Stimulated activated CD8-positive, alpha-beta memory T cell treated with anti-CD3 and anti-CD28 coated beads, Interleukin-15, amount 100 ng/mL, for 1 hour (primary cell): ENCODE results near the gene ENPP7.

Experiments used
- DNase-seq: peaks from one replicate; pipeline ENCODE4 v3.0.0-alpha.2; 2020; ENCODE audit warnings: low read depth

The ENPP7 gene

DNA sequence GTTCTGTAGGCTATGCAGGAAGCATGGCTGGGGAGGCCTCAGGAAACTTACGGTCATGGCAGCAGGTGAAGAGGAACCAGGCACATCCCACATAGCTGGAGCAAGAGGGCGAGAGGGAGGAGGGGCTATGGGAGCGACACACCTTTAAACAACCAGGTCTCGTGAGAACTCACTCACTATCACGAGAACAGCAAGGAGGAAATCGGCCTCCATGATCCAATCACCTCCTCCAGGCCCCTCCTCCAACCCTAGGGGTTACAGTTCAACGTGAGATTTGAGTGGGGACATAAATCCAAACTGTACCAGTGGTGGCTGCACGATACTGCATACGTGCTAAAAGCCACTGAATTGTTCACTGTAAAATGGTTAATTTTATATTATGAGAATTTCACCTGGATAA lies 26.1 kb upstream of the ENPP7 start:
- DNase-seq: no peak

DNA sequence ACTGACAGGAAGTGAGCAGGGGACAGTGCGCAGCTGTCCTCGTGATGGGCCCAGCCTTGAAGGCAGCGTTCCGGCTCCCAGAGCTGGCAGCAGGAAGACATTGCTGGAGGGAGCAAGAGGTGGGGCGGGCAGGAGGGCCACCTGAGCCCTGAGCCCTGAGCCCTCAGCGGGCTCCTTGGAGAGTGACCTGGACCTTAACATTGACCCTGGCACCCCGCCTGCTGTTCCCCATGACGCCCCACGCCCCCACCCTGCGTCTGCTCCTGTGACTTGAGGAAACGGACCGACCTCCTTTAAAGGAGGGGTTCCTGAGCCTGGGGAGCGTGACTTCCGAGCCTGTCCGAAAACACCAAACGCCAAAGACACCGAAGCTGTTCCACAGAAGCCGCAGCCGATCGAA lies 25.1 kb upstream of the ENPP7 start:
- no peak for DNase-seq

DNA sequence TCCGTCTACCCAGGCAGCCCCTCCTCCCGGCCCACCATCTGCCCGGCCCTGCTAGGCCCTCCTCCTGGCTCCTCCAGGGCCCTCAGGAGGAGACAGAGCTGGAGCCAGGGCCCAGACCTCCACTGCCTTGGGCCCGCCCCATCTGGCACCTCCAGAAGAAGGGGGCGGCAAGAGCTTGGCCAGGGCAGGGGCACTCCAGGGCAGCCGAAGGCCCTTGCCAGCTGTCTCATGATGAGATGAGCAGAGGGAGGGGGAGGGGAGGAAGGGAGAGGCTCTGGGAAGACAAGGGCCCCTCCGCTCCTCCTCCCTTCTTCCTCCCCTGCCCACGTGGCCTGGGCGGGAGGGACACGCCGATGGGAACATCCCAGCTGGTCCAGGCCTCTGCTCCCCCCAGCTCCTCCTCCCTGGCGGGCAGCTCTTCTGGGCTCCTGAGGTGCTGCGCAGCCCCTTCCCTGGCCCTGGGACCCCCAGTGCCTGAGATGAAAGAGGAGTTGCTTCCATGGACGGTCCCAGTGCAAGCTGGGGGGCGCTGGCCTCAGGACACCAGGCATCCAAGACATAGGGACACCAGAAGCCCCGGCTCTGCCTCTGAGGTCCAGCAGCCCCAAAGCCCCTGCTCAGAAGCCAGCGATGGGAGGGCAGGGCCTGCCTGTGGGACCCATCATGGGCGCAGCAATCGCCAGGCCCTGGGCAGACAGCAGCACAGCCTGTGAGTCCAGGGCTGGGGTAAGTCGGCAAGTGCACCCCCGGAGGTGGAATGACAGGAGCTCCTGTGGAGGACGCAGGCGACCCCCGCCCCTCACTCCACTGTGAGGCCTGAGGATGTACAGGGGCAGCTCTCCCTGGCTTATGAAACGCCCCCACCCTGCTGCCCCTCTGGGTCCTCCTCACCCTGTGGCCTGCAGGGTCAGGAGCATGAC lies 23.6 kb upstream of the ENPP7 start:
- no peak for DNase-seq

DNA sequence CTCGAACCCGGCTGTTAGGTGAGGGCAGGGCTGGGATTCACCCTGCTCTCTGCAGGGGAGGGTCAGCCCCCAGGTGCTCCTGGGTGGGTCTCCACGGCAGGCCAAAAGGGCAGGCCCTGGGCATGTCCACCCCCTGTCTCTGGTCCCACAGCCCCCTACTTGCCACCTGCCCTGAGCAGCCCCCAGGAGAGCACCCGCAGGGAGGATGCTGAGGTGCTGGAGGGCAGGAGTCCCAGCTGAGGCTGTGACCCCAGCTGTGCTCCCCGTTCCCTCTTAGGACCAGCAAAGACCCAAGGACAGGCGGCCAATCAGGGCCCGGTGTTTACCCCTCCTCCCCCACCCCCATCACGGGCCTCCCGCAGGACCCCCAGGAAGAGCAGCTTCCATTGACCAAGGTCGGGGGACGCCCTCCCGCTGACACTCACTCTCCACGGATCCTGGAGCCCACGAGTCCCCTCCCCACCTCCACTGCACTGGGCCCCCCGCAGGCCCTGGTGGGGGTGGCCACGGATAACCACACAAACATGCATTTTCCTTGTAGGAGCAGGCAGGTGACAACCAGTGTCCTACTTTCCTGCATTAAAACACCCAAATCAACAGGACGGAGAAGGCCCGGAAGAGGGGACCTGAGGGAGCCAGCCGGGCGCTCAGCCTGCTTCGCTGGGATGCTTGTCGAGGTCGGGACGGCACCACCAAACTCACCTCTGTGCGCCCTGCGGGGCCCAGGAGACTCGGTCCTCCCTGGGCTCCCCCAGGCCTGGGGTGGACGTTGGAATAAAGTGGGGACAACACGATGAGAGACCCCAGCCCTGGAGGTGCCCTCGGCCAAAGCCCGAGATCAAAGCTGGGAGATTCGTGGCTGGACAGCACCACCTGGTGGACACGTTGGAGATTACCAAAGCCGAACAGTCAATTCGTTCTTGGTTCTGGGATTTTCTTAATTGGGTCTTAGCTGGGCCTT lies 22.5 kb upstream of the ENPP7 start:
- peak; percentile 28 for DNase-seq

DNA sequence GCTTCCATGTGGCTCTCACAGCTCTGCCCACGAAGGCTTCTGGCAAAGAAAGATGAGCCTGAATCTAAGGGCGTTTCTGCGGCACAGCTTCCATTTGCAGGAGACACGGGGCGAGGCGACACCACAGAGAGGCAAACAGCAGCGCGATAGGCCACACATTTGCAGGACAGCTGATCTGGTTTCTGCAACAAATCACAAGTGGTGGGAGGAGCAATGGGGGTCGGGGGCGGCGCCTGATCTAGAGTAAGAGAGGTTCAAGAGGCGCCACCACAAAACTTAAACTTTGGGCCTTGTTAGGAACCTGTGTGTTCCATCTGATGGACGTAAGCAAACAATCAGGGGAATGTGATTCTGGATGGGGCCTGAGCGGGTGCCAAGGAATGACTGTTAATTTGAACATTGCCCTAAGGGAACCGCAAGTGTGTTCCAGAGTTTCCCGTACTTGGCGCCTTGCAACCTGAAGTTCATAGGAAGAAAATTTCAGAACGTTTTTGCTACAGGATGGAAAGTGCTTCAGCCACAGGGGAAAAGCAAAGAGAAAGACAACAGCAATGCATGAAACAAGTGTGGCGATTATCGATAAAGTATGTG lies 18.9 kb upstream of the ENPP7 start:
- DNase-seq: no peak

DNA sequence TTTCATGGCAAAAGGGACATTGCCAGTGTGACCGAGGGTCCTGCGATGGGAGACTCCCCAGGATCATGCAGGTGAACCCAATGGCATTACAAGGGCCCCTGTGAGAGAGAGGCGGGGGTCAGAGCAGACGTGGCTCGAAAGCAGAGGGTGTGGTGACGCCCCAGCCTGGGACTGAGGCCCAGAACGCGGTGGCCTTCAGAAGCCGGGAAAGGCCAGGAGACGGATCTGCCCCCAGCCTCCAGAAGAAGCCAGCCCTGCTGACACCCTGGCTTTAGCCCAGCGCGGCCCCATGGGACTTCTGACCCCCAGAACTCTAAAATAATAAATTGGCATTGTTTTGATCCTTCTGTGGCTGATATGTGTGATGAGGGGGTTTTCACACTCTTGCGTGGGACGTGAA lies 17.4 kb upstream of the ENPP7 start:
- DNase-seq: no peak

DNA sequence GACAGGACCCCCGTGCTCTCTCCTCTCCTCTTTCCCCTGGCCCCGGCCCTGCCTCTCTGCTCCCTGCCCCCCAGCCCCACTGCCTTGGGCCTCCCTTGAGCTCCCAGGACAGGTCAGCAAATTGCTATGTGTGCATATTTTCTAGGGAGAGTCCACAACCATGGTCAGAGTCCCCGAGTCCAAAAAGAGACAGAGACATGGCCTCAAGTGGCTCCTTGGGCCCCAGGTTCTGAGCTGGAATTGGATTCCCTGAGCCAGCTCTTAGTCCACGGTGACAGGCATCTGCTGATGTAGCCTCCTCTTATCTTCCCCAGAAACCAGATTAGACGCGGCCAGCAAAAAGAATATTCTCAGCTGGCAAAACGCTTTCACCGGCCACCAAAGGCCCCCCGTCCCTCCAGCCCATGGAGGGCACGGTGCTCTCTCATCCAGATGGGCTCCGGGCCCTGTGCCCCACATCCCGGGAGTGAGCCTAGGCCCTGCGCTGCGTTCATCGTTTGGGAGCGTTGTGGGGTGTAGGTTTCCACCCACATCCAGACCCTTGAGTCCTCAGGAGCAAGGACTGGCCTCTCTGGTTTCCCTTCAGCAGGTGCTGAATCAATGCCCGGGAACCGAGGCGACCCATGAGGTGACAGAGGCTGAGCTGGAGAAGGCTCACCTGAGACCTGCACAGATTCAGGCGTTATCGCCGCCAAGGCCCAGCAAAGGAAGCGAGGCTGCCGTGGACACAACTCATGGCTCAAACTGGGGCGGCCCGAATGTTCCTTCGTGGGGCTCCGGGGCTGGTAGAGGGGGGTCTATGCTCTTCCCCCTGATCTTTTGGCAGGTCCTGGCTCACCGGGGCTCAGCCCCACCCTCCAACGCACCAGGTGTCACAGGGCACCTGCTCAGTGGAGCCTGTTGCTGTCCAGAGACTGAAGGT lies 16.3 kb upstream of the ENPP7 start:
- no peak for DNase-seq

DNA sequence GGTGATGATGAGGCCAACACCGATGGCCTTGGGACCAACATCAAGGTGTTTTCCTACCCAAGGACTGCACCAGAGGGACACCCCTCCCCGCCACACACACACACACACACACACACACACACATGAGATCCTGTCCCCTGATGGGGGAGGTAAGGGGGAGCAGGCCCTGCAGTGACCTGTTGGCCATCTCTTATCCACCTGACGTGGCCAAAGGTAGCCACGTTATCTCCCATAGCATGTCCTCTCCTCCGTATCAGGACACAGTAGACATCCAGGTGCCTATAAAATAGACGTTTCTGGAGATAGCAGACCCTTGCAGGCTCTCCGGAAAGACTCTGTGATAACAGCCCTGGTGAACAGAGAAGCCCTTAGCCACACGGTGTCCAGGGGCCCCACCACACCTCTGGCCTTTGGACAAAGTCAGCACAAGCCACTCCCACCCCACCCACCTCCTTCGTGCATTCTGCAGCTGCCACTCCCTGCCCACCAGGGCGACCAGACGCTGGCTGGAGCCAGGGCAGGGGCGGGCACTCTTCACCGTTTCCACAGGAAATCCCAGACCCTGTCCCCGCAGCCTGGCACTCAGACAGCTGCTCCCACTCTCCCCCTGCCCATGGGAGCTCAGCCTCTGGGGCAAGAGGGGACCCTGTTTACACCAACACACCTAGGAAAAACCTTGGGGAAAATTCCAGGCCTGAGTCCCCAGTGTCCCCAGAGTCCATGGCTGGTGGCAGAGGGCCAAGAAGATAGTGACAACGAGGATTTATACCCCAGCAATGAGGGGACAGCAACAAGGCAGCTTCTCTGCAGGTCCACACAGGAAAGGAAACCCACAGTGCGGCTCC lies 15.4 kb upstream of the ENPP7 start:
- no peak for DNase-seq

DNA sequence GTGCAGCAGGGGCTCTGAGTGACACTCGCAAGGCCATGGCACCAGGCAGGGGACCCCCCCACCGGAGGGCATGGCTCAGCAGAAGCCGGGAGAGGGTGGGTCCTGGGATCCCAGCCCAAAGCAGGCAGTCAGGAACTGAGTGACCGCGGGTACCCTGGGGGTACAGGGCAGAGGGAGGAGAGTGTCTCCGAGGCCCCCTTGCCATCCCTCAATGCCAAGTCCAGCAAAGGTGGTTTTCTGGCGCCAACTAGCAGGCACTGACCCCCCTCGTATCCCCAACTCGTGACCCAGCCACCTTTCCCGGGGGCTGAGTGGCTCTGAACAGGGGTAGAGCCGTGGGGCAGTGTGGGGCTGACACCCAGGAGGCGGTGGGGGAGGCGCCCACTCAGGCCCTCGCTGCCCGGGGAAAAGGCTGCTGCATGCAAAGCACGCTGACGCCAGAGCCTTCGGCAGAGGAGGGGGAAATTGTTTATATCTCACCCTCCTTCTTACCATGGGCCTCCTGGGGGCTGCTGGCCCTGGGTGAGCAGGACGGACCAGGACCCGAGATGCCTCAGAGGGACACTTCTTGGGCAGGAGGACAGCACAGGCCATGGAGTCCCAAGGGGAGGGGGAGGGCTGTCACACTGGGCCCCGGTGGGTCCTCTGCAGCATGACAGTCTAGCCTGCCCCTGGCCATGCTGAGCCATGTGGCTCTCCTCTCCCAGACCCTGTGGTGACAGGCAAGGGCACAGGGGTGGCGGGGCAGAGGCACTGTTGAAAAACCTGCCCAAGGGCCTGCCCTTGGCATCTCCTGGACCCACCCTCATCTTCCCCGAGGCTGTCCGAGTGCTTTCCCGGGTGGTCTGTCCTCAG lies 14.6 kb upstream of the ENPP7 start:
- no peak for DNase-seq

DNA sequence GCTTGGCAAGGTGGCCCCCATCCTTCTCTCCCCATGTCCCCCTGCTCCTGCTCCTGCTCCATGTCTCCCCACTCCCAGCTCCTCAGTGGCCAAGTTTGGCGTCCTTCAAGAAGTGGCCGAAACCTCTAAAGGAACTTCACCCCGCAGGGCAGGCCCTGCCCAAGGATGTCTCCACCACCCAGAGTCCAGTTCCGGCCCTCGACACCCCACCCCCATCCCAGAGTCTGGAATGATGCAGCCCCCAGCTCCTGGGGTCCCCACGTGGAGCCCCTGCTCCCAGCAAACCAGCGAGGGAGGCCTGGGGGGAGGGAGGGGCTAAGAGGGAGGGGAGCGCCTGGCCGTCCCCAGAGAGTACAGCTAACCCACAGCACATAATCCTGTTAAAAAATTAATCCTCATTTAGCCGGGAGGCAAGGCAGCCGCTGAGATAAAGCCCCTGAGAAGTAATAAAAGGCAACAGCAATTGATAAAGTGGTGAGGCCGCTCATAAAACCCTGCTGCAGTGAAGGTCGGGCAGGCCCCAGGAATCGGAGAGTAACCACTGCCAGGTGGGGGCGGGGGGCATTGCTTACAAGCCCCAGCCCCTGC lies 9.9 kb upstream of the ENPP7 start:
- DNase-seq: no peak

DNA sequence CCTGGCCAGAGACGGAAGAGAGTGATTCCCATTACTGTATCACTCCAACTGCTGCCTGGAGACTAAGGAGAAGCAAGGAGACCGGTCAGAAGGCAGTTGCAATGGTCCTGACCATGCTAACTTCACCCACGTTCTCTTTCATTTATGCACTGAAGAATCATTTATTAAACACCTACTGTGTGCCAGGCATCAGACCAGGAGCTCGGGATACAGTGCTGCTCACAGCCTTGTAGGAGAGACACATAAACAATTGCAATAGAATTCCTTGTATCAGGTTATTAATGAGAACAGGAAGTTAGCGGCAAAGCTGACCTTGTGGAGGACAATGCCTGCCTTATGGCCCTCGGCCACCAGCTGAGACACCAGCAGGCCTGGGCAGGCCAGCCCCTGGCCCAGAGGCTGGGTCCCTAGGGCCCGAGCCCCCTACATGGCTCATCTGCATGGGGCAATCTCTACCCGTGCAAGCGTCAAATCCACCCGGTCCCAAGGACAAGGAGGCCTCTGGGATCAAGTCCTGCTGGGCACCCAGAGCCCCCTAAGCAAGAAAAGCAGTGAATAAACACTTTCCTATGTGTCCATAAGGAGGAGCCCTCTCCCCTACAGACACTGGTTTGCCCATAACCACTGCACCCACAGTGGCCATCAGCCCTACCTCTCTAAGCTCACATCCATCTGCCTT lies 8.6 kb upstream of the ENPP7 start:
- no peak for DNase-seq

DNA sequence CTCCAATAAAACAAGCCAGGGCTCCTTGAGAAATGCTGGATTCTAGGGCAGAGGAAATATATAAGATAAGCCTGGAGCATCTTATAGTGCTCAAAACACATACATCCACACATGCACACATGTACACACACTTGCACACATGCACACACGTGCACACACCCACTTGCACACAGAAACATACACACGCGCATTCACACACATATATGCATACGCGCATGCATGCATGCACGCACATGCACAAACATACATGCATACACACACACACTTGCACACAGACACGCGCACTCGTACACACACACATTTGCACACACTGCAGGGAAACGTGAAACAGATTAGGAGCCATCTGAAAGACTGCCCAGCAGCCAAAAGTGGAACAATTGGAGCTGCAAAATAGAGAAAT lies 8.0 kb upstream of the ENPP7 start:
- DNase-seq: no peak

DNA sequence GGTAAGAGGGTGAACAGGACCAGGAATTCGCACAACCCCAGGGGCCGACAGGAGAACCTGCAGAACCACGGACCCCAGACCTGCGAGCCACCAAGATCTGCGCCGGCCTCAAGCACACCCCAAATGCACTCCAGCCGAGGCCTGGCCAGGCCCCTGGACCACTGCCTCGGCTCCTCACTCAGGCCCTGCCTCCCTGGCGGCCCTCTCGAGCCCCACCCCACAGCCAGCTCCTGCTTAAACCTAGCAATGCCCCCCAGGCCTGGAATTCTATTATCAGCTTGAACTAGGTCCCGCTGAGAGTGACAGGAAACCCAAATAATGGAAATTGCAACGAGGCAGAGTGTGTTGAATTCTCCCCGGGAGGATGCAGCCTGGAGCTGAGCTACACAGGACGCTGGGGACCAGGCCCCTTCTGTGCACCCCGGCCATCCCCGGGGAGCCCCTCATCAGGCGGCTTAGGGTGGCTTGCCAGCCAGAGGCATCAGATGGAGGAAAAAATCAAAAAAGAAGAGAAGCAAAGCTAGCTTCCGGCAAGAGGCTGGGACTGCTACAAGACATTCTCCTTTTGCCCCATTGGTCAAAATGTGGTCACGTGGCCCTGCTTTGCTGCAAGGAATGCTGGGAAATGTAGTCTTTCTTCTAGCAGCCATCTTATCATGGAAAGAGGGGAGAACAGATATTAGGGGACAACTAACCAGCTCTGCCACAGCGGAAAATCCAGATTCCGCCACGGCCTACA lies 2.4 kb upstream of the ENPP7 start:
- DNase-seq: peak; percentile 66

DNA sequence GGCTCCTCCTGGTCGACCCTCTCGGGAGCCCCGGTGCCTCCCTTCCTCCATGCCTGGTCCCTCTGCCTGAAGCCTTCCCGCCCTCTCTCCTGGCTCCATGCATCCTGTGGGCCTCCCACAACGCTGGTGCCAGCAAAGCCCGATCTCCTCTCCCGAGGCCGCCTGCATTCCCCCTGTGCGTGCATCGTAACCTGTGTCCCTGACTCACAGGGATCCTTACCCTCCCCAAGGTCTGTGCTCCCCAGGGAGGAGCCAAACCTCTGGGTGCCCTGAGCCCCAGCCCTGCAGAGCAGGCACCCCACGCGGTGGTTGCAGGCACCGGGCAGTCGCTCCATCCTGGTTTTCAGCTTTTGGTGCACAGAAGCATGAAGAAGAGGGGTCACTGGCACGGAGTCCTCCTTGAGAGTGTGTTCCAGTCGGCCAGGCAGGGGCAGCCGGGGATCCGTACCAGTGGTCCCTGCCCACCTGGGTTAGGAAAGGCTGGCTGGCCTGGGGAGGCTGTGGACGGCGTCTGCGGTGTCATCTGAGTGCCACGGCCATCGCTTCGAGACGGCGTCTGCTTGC lies 1.8 kb upstream of the ENPP7 start:
- no peak for DNase-seq

DNA sequence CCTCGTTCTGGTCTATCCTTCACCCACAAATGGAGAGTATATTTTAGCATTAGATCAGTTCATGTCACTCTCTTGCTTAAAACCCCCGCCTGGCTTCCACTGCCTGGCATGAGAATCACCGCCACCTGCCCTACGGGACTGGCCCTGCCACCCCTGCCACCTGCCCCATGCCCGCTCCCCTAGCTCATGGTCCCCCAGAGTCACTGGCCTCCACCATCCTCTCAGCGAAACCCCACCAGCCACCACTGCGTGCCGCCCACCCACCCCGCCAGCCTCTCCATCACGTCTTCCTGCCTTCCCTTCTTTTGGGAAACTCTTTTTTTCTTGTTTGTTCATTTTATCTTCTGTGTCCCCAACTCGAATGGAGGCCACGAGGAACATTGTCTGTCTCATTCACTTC lies 982 bp upstream of the ENPP7 start:
- no peak for DNase-seq

DNA sequence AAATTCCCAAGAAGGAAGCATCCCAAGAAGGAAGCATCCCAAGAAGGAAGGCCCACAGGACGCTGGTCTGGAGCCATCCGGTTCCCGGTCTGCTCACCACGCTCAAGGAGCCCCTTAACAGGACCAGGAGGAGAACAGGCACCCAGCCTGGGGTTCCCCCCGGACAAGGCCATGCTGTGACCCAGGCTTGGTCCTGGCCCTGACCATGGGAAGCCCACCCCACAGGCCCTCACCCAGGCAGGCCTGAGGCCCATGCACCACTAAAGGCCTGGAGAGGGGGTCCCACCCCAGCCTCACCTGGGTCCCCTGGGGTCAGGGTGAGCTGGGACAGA lies 340 bp upstream of the ENPP7 start:
- DNase-seq: no peak

DNA sequence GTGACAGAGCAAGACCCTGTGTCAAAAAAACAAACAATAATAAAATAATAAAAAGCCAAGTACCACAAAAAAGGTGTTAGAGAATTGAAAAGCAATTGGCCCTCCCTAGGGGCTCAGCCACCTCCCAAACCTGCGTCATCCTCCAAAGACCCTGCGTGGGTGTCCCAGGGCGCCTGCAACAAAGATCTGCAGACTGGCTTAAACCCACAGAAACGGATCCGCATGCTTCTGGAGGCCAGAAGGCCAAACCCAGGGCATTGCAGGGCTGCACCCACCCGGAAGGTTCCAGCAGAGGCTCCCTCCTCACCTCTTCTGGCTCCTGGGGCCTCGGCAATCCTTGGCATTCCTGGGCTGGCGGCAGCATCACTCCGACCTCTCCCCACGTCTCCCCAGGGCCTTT lies 1.5 kb downstream of the ENPP7 start:
- DNase-seq: no peak
